ENCODE data around the gene PHOSPHO1.

Gene PHOSPHO1

DNA sequence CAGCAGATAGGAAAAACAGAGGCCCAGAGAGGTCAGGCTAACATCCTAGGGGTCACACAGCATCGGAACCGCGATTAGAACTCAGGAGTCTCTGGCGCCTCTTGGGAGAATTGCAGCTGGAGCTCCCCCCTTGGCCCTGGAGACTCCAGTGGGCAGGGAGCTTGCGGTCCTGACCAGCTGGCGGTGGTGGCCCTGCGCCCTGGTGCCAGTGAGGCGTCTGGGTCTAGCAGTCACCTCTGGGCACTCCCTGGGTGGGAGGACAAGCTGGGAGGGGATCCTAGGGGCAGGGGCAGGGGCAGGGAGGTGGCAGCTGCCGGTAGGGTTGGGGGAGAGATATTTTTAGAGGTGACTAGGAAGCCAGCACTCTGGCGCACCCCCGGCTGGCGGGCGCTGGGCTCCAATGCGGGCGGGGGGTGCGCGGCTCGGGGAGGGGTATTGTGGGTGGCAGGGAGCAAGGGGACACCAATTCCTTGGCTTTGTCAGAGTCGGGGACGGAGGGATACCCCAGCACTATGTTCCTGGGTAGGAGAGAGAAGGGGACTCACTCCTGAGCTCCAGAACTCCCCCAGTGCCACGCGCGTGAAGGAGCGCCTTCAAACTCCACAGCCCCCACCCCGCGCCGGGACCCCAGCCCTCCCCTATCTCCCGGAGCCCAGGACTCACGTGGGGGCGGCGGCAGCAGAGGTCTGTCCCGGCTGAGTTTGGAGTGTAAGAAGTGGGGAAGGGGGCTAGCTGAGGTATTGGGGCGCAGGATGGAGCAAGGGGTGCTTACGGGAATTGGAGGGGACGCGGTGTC, 584 bp downstream of the PHOSPHO1 start:
- DNase-seq (ENCODE audit: low read depth), result no peak
- H3K4me3 ChIP-seq (ENCODE audit: low read length), result peak overlapping the region; percentile 77
- TF ChIP-seq, protein P1, sequence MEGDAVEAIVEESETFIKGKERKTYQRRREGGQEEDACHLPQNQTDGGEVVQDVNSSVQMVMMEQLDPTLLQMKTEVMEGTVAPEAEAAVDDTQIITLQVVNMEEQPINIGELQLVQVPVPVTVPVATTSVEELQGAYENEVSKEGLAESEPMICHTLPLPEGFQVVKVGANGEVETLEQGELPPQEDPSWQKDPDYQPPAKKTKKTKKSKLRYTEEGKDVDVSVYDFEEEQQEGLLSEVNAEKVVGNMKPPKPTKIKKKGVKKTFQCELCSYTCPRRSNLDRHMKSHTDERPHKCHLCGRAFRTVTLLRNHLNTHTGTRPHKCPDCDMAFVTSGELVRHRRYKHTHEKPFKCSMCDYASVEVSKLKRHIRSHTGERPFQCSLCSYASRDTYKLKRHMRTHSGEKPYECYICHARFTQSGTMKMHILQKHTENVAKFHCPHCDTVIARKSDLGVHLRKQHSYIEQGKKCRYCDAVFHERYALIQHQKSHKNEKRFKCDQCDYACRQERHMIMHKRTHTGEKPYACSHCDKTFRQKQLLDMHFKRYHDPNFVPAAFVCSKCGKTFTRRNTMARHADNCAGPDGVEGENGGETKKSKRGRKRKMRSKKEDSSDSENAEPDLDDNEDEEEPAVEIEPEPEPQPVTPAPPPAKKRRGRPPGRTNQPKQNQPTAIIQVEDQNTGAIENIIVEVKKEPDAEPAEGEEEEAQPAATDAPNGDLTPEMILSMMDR (conservative IDR thresholded peaks at IDR 0.05; ENCODE audit: low read length), result no peak

DNA sequence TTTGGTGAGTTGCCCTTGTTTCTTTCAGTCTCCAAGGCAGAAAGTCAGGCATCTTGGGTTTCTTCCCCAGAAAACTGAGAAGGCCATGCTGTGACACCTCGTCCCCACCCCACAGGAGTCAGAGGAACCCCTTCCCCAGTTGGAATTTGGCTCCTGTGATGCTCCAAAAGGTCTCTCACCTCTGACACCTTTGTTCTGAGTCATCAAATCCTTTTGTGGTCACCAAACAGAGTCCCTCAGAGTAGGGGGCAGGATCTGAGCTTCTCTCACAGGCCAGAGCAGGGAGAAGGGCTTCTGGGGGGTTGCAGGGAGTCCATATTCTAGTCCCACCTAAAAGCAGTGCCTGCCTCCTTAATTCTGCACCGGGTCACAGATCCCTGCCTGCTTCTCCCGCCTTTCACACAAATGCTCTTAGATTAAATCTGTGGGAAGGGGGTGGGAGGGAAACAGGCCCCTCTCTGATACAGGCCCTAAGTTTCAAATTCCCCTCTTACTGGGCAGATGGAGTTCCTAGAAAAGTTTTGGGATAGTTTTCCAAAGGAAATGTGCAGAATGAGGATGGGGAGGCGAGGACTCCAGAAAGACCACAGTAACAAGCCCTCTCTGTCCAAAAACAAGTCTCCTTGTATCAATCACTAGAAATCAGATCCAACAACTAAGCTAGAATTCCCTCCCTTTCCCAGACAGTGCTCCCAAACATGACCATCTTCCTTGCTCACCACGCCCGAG, 1.3 kb downstream of the PHOSPHO1 start:
- no peak overlapping the region for H3K4me3 ChIP-seq (ENCODE audit: low read length)
- TF ChIP-seq, protein P1 (conservative IDR thresholded peaks at IDR 0.05; ENCODE audit: low read length), result no peak
- no peak for DNase-seq (ENCODE audit: low read depth)

DNA sequence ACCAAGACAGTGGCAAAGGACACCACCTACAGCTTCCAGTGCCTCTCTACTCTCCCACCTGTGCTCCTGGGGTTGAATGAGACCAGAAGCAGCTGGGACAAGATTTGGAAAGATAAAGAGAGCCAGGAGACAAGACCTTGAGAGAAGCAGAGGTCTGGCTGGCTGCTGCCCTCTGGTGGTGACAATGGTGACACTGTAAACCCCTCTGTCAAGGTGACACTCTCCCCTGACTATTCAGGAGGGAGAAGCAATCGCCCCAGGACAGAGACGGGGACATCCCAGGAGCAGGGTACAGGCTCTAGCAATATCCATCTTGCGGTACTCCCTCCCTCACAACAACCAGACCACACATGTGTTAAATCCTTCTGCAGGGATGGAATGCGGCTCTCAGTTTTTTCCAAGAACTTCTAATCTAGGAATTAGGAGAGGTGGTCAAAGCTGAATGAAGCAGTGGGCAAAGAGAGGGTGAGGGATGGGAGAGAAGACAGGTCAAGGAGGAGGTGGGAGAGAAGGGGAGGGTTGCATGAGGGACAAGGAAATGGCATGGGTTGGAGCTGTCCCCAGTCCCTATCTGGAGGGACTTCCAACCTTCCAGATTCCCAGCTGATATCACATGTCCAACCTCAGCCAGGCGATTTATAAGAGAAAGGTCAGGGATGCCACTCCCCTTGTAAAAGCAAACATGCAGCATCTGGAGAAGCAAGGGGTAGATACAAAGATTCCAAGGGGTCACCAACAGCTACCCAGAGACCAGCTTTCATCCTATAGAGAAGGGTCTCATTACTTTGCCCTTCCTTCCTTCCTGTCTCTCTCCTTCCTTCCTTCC, 2.9 kb downstream of the PHOSPHO1 start:
- no peak overlapping the region for H3K4me3 ChIP-seq (ENCODE audit: low read length)
- DNase-seq (ENCODE audit: low read depth), result peak; percentile 58
- TF ChIP-seq, protein P1 (conservative IDR thresholded peaks at IDR 0.05; ENCODE audit: low read length), result peak; percentile 88

DNA sequence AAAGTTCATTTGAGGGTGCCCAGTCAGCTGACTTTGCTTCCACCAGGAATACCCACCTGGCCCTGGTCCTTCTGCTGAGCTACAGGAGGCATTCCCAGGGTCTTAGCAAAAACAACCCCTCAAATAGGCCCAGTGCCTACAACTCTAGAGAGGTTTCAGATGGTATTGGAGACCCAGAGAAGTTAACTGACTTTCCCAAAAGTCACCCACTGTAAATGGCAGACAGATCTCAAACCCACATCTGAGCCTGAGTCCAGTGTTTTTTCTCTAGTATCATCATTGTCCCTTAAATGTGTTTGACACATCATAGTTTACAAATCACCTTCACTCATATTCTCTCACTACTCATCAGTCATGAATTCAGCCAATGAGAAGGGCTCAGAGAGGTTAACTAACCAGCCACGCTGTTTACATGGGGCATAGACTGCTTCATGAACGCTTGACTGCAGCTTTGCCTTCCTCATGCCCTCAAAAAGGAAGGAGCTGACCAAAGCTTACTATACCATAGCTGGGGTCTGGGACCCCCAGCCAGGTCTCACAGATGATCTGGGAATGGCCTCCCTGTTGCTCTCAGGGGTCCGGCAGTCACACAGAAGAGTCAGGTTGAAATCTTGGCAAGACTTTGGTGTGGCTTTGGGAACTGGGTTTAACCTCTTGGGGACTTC, 3.7 kb downstream of the PHOSPHO1 start:
- no peak overlapping the region for H3K4me3 ChIP-seq (ENCODE audit: low read length)
- TF ChIP-seq, protein P1 (conservative IDR thresholded peaks at IDR 0.05; ENCODE audit: low read length), result no peak
- DNase-seq (ENCODE audit: low read depth), result no peak

DNA sequence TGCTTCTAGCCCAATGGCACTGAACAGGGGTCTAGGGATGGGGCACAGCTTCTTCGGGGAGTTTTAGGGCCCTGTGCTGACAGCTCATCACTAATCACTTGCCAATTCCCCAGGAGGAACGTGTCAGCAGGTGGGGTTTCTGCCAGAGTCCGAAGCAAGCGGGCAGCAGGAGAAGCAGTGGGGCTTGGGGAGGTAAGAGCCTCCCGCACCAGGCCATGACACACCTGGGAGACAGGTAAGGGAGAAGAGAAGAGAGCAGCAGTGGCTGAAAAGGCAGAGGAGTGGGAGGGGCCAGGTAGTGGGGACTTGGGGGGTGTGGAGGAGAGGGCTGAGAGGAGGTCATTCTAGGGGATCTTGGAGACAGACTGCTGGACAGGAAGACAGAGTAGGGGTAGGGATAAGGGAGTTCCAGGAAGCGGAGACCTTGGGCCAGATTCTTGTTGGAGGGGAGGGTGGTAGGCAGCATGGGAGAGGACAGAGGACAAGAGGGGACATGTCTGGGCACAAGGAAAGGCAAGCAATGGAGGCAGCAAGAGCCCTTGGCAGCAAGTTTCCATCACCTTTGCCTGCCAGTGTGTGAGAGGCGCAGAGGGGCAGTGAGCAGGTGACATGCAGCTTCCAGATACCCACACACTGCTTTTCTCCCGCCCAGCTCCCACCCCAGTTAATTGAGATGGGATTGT, 4.9 kb downstream of the PHOSPHO1 start:
- TF ChIP-seq, protein P1 (conservative IDR thresholded peaks at IDR 0.05; ENCODE audit: low read length), result no peak
- no peak overlapping the region for H3K4me3 ChIP-seq (ENCODE audit: low read length)
- no peak for DNase-seq (ENCODE audit: low read depth)

DNA sequence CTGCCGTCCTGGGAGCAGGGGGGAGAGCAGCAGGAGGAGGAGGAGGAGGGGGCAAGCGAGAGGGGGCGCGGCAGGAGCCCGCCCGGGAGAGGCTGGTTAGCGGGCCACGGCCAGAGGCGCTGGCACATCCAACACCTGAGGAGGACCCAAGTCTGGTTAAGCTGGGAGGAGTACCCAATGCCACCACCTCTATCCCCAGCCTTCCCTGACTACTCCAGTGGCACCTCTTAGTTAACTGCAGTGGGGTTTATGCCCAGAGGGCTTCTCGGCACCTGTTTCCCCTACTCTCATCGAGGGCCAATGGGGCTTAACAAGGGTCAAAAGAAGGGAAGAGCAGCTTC, 5.6 kb downstream of the PHOSPHO1 start:
- H3K4me3 ChIP-seq (ENCODE audit: low read length), result no peak overlapping the region
- TF ChIP-seq, protein P1 (conservative IDR thresholded peaks at IDR 0.05; ENCODE audit: low read length), result no peak
- no peak for DNase-seq (ENCODE audit: low read depth)
